Medulla oblongata (tissue), 1 donor: ENCODE data around the gene IGFBP1.

Experiments used
- DNase-seq: peaks from one replicate; pipeline ENCODE4 v3.0.0-alpha.2; 2015; ENCODE audit errors: extremely low spot score

The IGFBP1 gene

DNA sequence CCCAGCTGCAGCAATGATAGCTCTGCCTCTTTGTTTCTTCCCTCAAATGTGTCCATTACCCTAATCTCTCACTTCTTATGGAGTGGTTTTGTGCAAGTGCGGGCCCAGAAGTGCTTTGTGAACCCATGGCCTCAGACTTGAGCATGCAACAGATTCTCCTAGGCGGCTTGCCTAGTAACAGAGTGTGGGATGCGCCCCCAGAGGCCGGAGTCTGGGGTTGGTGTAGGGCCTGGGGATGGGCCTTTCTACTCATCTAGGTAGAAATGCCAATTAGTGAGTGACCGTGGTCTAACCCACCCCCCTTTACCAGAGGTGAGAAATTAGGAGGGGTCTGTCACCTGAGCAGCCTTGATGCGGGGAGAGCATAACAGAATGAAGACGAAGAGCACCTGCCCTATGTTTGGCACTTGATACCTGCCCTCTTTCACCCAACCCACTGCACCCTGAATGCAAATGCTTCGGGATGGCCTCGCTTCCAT lies 7.0 kb upstream of the IGFBP1 start:
- no peak for DNase-seq

DNA sequence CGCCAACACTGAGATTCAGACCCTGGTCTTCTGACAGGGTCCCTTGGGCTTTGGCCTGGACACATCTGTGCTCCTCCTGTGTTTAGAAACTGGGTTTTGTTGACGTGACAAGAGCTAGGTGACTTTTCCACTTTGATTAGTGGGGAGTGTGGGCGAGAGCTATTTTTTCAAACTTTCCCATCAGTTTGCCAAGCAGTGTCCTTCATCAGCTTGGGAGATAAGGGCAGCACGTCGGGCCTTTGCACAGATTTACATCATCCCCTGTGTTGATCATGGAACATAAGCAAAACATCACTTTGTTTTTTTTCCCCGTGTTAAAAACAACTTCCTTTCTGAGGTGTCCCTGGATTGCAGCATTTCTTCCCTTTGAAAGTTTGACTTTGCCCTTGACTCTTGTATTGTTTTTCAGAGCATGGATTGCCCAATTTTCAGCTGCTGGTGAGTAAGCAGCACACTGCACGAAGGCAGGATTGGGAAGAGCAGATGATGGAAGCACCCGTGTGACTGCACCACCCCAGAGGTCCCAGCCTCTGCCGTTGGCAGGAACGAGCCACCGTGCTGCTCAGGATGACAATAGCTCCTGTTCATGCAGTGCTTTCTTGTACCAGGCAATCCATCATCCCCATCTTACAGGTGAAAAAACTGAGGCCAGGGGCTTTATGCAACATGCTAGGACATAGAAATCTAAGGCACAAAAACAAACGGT lies 6.4 kb upstream of the IGFBP1 start:
- no peak for DNase-seq

DNA sequence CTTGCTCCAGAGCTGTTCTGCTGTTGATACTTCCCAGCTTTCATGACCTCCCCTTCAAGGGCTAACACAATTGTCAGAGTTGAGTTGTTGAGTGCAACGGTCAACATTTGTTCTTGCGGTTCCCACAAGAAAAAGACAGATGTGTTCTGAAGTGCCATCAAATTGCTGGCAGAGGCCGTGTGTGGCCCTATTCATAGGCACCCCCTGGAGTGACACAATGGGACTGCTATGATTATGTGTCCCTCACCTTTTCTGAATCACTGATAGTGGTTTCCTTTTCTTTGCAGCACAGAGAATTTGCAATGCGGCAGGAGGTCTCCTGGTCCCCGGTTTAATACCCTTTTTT lies 5.8 kb upstream of the IGFBP1 start:
- no peak for DNase-seq

DNA sequence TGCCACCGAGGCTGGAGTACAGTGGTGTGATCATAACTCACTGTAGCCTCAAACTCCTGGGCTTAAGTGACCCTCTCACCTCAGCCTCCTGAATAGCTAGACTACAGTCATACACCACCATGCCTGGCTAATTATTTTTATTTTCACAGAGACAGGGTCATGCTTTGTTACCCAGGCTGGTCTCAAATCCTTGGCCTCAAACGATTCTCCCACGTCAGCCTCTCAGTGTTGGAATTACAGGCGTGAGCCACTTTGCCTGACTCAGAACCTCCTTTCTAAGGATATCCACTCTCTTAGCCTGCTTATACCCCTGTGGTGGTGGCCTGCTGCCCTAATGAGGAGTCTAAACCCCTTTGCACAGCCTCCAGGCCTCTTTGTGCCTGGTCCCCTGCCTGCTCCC lies 4.2 kb upstream of the IGFBP1 start:
- no peak for DNase-seq

DNA sequence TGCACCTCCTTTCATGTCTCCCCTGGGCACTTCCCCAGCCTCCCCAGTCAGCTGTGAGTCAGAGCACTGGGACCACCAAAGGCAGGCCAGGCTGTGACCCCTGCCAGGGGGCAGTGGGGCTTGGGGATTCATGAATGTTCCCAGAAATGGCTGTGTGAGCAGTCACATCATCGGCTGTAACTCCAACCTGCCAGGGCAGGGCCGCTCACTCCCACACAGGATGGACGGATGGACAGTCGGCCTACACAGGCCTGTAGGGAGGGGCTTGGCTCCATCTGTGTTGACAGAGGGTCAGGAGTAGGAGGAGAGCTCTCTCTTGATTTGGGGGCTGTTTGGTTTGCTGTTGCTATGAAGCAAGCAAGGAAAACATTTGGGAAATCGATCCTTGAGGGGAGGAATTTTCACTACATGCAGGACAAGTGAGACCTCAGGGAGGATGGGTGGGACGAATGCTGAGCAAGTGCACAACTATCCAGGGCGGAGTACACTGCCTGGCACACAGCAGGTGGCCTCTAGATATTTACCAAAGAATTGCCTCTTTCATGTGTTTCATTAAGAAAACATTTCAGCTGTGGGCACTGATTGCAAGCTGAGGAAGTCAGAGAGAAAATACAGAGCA lies 2.9 kb upstream of the IGFBP1 start:
- no peak for DNase-seq

DNA sequence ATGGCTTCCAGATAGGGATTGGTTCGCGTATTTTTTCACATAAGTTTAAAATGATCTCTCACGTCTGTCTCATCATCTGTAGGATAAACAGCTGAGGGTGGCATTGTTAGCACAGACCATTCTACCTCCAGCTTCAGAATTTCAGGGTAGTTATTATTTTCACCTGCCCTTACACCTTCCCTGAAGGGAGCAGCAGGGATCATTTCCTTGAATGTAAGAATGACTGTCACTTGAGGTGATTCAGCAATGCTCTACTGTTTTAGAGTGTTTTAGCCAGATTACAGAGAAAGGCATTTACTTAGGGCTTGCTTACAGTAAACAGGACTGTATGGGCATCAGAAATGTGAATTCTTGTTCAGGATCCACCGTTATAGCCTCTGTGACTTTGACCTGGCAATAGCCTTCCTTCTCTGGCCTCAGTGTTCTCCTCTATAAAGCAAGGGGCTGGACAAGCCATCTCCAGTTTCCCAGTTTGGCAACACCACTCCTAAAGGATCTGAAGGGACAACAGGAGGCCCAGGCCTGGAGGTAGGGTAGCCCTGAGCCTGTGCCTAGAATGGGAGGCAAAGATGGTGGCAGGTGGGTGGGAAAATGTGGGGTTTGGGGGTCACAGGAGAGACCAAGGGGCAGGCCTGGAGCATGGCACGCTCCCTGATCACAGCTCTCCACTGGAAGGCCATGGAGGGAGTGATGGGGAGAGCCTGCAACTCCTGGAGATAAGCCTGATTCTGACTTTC lies 1.2 kb upstream of the IGFBP1 start:
- no peak for DNase-seq

DNA sequence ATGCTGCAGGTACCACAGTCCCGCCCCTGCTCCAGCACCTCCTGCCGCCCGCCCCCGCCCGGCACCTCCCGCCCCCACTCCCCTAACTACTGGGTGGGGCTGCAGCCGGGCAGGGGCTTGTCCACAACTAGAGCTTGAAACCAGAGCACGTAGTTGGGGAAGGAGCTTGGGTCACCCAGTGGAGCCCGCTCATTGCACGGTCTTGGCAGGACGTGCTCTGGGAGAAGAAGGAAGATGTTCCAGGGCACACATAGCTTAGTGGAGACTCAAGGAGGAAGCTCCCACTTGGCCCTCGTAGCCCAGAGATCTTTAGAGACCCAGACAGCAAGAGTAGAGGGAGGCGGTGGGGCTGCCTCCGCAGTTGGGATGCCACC lies 692 bp downstream of the IGFBP1 start:
- no peak for DNase-seq

DNA sequence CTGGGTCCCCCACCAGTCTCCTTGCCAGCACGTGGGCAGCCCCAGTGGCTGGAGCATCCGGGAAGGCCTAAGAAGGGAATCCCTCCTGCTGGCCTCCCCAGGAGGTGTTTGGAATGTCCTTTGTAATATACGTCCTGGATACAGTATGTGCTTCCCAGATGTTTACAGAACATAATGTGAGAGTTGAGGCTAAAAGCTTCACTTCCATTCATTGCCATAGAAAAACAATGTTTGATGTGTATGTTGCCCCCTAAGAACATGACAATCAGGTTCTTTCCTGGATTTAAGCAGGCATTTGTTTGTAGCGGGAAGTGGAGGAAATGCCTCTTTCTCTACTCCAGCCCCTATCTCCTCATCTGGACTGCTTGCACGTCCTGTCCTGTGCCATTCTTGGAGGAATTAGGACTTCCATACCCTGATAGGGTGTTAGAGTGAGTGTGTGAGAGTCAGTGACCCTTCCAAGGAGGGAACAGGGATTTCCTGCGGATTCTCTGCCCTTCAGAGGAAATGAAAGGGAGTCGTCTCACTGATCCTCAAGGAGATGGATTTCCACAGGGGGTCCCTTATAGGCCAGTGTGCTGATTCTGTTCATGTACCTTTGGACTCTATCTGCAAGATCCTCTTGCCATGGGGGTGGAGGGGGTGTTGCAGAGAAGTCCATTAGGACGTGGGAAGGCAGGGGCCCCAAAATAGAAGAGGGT lies 1.2 kb downstream of the IGFBP1 start:
- DNase-seq = no peak

DNA sequence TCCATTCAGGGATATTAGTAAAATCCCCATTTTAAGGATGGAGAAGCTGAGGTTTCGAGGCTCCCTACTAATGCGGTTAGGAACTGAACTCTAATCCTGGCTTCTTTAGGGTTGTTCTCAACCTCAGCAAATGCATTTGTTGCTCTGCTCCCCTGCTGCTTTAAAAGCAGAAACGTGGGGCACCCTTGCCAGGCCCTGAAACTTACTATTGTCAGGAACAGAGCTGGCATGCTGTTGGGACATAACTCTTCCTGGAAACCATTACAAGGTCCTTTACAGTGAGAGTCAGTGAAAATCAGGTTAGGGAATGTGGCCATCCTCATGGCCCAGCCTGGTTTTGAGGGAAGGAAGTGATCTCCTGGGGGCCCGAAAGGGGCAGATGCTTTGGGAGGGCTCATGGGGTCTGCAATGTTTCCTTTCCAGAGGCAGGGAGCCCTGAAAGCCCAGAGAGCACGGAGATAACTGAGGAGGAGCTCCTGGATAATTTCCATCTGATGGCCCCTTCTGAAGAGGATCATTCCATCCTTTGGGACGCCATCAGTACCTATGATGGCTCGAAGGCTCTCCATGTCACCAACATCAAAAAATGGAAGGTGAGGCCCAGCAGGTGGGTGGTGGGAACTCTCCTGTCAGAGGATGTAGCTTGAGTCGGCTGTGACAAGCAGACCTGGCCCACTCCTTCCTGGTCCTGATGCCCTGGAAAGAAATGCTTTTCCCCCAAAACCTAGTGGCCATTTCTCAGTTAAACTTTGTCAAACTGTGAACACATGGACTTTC lies 2.0 kb downstream of the IGFBP1 start:
- no peak for DNase-seq

DNA sequence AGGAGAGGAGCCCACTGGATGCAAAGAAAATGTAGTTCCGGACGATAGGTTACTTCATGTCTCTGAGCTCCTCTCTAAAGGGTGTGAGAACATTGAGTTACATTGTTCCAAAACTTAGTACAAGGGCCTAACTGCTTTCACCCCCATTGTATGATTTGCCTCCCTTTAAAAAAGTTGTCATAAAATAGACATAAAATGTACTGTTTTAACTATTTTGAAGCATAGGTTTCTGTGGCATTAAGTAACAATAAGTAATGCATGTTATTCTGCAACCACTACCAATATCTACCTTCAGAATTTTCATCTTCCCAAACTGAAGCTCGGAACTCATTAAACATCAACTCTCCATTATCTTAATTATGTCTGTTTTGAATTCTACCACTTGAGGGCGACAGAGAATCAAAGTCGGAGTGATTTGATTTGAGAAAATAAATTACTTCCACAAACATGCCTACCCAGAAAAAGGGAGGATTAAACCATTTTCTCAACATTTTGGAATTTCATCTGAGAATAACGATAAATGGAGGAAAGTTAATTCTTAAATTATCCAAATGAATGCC lies 2.7 kb downstream of the IGFBP1 start:
- DNase-seq = peak; percentile 72

DNA sequence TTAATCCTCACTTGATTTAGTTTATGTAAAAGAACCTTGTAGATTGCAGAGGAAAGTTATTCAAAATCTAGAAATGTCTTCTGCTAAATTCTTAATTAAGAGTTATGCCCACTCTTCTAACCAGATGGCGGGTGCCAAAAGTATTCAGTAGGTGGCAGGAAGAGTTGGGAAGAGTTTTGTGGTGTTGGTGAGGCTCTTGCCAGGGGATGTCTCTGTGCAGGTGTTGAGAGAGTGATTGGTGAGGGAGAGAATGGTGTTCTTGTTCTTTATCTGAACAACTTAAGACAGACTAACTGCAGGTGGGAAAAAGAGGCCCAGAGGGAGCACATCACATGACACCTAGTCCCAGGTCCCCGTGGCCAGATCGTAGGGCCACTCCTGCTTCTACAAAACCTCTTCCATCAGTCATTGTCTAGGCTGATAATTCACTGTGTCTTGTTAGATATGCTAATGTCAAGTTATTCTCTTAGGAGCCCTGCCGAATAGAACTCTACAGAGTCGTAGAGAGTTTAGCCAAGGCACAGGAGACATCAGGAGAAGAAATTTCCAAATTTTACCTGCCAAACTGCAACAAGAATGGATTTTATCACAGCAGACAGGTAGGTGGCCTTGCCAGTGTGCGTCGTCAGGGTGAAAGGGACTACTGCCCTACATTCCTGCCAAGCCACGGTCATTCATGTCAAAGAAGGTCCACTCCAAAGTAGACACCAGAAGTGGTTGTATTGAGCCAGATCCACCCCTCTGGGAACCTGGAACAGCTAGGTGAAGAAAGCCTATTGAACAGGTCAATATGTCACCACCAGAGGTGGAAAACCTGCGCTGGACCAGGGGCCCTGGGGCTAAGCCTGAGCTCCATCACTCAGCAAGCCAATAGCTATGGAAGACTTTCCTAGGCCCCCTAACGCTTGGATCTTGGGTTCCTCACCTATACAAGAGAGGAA lies 3.4 kb downstream of the IGFBP1 start:
- DNase-seq = no peak

DNA sequence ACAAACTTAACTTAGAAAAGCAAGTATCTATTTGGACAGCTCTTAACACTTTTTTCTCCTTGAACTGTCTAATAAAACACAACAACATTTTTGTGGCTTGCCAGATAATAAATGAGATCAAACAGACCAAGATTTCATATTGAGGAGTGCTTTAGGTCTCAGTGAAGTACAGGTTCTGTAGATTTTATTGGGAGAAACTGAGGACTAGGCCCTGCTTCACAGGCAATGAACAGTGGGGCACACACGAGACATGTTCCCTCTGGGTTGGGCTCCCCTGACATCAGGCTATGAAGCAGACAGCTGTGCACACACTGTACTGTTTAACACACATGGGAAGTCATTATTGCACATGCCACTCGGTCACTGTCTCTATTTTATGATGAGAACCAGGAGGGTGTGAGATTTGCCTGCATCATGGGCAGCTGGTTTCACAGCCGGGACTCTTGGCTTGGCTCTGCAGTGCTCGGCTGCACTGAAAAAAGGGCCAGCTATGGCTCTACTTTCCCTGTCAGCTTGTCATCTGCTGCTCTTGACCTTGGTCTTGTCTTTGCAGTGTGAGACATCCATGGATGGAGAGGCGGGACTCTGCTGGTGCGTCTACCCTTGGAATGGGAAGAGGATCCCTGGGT lies 4.2 kb downstream of the IGFBP1 start:
- DNase-seq = no peak

DNA sequence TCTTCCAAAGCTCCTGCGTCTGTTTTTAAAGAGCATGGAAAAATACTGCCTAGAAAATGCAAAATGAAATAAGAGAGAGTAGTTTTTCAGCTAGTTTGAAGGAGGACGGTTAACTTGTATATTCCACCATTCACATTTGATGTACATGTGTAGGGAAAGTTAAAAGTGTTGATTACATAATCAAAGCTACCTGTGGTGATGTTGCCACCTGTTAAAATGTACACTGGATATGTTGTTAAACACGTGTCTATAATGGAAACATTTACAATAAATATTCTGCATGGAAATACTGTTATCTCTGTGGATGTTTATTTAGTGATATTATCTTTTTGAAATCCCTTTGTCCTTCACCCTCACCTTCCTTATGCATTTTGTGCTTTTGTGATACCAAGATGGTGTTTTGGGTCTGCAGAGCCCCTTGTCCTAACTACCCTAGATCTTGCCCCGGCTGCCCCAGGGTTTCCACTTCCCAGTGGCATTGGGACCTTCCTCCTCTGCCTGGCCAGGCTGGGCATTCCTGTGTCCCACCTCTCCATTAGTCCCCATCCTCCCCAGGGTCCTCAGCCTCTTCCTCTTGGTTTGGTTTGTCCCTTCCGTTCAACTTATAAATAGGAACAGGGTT lies 5.2 kb downstream of the IGFBP1 start:
- no peak for DNase-seq

DNA sequence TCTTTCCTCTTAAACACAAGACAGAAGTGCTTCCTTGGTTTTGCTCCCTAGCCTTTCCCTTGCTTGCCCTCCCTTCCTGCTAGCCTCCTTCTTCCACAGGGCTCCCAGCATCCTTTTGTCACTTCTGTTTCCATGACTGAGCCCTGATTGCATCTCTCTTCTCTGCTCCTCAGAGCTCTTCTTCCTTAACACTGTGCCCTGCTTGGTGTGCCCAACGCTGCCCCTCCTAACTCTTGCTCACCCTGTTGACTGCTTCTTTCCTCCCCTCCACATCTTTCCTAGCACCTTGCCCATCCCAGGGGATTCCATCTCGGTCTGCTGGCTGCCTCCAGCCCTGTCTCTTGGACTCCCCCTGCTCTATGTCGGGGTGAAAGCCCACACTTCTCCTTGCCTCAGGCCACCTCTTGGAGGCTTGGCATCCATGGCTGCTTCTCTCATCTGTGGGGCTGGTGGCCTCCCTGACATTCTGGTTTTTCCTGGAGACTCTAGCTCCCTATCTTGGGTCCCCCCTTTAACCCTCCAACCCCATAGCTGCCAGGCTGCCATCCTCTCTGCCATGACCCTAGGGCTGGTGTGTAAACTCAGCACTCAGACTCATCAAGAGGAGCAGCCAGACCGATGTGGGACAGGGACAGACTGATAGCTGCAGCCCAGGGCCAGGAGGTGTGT lies 5.8 kb downstream of the IGFBP1 start:
- no peak for DNase-seq

DNA sequence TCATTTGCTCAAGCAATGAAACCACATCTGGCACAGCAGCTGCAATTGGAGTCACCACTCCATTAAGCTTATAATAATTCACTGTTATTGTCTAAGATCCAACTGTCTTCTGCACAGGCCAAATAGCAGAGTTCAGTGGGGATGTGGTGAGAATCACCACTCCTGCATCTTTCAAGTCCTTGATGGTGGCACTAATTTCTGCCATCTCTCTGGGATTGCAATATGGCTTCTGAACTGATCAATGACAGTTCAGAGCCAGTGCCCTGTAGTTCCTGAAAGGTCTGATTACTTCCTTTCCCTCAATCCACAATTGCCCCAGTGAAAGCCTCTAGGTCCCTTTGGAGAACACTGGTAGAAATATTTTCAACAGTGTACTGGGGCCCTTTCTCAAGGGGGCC lies 6.4 kb downstream of the IGFBP1 start:
- no peak for DNase-seq

DNA sequence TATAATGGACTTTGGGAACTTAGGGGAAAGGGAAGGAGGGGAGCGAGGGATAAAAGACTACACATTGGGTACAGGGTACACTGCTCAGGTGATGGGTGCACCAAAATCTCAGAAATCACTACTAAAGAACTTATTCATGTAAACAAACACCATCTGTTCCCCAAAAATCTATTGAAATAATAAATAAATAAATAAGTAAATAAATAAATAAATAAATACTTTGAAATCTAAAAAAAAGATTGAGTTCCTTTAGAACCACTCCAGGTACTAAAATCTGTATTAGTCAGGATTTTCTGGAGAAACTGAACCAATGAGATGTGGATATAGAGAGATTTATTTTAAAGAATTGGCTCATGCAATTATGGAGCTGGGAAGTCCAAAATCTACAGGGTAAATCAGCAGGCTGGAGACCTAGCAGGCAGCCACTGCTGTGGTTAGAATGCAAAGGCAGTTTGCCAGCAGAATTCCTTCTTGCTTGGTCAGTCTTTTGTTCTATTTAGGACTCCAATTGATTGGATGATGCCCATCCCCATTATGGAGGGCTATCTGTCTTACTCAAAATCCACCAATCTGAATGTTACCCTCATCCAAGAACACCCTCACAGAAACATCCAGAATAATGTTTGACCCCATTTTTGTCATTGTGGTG lies 8.9 kb downstream of the IGFBP1 start:
- DNase-seq = no peak

DNA sequence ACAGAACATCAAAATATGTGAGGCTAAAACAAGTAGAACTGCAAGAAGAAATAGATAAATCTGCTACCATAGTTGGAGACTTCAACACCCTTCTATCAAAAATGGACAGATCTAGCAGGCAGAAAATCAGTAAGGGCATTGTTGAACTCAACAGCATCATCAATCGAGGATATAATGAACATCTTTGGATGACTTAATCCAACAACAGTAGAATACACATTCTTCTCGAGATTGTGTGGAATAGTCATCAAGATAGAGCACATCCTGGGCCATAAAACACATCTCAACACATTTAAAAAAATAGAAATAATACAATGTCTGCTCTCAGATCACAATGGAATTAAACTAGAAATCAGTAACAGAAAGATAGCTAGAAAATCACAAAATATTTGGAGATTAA lies 9.9 kb downstream of the IGFBP1 start:
- DNase-seq = no peak

DNA sequence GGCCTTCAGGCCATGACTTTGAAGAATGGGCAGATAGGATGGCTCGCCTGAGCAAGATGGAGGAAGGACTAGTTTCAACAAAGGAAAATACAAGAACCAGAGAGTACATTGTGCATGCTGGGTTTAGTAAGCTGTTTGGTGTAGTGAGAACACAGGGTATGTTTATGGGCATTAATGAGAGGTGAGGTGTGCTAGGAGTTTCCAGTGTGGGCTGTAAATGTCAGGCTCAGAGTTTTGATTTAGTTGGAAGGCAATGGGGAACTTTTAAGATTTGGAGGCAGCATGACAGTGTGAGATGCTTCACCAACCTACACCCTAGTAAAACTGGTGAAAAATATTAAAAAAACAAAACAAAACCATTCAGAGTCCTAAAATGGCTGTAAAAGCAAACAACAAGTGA lies 13.3 kb downstream of the IGFBP1 start:
- DNase-seq = no peak
